HG02884 (cell line): ENCODE data around the gene ARHGEF12.

ENCODE experiments used
- ATAC-seq: cut with Tn5 transposase; IDR thresholded peaks from one replicate; pipeline ENCODE4 v1.9.1; 2021; ENCODE audit warnings: mild to moderate bottlenecking, moderate library complexity; ENCODE audit not compliant: unreplicated experiment

ARHGEF12 gene

DNA sequence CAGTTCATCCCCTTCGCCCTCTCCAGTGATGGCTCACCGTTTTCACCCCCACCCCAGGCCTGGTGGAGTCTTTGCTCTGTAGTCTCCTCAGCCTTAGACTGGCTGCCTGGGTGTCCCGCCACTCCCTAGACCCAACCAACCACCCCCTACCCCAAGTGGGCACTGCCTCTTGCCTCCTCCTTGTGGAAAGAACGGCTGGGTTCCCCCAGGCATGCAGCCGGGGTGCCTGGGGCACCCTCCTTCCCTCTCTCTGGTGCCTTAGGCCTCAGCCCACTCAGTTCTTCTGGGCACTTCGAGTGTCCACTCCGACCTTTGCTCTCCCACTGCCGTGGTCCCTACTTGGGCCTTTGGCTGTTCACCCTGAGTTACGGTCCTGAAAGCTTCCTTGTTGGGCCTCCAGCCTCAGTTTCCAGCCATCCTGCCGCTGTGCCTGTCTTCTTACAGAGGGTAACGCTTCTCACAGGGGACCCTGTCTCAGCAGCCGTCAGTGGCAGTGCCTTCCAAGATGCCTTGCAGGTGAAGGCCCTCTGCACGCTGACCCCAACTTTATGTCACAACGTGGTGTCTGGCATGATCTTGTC is 178.4 kb downstream of the ARHGEF12 start:
- no peak for ATAC-seq

DNA sequence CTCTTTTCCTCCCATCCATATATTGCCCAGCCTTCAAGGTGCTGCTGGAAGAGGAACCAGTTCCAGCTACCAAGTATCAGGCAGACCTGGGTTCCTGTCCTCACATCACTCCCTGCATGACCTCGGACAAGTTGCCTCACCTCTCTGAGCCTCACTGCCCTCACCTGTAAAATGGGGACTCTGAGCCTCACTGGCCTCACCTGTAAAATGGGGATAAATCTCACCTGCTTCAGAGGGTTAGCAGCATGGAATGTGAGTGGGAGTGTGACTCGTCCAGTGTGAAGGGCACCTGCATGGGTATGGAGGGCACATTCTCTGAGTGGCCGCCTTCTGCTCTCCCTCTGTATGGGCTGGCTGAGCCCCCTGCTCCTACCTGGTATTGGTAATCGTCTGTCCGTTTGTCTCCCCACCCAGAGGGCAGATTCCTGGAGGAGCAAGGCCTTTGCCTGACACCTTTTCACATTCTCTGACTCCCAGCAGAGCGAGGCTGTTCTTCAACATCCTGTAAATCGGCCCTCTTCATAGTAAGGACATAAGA is 179.0 kb downstream of the ARHGEF12 start:
- ATAC-seq: no peak

DNA sequence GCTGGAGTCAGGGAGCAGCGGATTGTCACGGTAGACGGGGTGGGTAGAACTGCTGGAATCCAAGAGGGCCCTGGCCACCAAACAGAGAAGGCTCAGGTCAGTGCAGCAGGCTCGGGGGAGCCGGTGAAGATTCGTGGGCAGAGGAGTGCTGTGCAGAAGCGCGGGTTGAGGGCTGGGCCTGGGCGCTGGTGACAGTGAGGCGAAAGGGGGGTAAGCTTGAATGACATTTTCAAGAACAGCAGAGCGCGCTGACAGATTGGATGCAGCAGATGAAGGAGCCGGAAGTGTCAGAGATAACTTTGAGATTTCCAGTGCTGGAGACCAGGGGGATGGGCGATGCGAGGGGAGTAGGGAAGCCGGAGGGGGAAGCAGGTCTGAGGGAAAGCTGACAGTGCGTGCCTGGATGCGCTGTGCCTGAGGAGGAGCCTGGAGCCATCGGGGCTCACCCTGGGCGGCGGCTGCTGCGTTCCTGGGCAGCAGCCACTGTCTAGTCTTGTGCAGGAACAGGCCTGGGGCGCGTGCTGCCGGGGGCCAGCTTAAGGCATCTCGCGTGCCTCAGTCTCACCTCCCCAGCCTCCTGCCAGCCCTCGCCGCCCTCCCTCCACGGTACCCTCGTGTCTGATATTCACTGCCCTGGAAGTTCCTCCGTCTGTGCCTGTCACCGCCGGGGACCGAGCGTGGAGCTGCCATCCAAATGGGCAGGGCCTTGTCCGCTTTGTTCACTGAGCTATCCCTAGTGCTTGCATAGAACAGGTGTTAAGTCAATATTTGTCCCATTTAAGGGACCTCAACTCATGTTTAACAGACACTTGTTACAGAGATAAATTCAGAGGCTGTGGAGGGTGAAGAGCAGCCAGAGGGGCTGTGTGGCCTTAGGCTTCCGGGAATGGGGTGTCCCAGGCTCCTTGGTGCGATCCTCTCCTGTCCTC is 180.5 kb downstream of the ARHGEF12 start:
- no peak for ATAC-seq

DNA sequence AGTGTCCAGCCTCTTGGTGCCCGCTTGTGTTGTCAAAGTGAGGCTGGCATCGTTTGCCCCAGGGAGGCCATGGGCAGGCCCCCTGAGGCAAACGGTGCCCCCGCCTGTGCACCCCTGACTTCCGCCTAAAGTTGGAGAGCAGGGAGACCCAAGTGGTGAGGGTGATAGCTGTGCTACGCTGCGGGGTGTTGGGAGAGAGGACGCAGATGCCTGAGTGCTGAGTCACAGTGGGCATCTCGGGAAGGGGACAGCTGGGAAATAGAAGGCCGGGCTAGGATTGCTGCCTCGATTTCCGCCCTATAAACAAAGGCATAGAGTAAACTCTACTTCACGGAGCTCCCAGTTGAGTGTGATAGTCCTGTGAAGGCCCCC is 181.2 kb downstream of the ARHGEF12 start:
- ATAC-seq: no peak

DNA sequence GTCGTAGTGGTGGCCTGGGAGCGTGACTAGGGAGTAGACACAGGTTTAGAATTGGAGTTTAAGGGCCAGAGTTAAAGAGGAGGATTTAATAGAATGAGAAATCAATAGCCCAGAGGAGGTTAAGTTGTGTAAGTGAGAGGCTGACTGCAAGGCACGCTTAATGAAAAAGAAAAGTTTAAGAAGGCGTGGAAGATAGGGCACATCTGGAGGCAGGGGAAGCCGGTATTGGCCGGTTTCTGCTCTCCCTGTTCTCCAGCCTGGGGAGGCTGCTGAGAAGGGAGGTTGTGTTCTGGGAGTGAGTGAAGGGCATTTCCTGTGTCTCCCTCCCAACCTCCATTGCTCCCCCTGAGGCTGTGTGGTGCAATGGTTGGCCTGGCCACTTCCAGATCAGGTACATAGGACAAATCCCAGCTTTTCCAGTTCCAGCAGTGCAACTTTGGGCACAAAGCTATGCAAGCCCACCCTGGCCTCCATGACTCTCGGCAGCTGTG is 181.6 kb downstream of the ARHGEF12 start:
- no peak for ATAC-seq

DNA sequence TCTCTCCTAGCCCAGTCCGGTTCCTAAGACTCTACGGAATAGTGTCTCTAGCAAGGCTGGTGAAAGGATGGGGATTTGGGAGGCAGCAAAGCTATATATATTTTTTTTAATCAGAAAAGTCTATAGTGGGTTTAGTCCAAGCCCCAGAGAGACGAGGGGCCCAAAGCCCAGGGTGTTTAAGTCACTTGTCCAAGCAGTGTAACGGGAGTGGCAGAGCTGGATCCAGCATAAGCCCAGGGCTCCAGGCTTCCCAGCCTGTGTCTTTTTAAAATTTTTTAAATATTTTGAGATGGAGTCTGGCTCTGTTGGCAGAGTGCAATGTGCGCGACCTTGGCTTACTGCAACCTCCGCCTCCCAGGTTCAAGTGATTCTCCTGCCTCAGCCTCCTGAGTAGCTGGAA is 182.1 kb downstream of the ARHGEF12 start:
- no peak for ATAC-seq

DNA sequence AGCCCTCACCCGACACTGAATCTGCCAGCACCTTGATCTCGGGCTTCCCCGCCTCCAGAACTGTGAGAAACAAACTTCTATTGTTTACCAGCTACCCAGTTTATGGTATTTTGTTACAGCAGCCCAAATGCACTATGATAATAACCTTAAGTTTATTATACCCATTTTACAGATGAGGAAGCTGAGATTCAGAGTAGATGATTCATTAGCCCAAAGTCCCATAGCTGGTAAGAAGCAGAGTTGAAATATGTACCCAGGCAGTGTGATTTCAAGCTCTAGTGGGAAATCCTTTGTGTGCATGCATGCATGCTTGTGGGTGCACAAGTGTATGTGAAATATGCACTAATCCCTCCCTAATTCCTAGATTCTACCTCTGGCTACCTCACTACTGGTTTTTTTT is 183.3 kb downstream of the ARHGEF12 start:
- no peak for ATAC-seq

DNA sequence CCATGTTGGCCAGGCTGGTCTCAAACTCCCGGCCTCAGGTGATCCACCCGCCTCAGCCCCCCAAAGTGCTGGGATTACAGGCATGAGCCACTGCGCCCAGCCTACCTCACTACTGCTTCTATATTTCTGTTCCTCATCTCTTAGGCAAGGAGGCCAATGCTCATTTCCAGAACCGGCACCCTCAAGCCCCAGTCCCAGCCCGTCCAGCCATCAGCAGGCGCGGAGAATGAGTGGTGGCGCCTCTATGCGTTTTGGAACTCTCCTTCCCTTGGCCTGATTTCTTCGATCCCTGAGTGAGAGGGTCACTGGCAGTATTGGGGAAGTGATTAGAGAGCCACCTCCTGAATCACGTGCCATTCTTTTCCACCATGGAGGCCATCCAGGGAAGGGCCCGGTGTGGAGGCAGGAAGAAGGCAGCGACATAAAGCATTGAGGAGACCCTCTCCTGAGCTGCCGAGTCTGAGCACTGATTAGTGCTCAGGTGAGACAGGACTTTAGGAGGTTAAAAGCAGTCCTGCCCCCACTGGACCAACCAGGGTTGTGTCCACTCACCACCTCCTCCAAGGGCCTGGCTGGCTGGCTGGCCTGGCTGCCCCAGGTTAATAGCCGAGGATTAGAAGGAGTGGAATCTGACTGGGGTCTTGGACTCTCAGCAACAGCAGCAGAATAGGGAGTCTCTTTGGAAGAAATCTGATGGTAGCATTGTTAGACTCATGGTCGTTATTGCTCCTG is 184.0 kb downstream of the ARHGEF12 start:
- no peak for ATAC-seq

DNA sequence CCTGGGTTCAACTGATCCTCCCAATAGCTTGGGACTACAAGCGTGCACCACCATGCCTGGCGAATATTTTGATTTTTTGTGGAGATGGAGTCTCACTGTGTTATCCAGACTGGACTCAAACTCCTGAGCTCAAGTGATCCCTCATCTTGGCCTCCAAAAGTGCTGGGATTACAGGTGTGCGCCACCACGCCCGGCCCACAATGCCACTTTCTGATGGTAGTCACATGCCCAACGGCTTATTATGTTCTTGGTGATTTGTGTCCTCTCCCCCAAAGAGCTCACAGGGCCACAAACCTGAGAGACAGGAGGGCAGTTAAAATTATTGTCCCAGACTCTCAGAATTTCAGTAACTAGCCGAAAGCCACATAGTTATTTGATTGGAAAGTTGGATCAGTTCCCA is 185.0 kb downstream of the ARHGEF12 start:
- ATAC-seq: no peak

DNA sequence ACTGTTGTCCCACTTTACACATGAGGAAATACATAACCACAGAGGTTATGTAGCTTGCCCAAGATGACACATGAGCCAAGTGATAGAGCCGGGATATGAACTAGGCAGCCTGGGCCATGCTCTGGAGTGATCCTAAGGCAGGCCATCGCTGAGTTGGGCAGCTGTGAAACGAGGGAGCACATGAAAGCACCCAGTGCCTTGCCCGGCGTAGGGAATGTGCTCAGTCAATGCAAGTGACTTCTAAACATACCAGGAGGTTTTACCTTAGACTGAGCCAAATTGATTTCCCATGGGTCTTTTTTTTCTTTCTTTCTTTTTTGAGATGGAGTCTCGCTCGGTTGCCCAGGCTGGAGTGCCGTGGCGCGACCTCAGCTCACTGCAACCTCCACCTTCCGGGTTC is 185.8 kb downstream of the ARHGEF12 start:
- ATAC-seq: no peak

DNA sequence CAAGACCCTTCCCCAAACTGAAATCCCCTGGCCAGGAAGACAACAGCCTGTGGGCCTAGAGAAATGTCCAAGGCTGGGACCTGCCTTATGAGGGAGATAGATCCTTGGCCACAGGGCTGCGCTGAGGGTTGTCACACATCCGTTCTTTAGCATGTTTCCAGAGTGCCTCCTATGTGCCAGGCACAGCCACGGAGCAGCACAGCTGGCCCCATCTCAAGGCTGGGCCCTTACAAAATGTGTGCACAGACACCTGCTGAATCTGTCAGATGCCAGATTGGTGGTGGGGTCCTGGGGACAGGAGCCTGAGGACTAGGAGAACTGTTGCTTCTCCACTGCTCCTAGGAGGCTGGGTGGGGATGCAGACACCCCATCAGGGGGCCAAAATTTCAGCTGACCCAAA is 186.5 kb downstream of the ARHGEF12 start:
- no peak for ATAC-seq

DNA sequence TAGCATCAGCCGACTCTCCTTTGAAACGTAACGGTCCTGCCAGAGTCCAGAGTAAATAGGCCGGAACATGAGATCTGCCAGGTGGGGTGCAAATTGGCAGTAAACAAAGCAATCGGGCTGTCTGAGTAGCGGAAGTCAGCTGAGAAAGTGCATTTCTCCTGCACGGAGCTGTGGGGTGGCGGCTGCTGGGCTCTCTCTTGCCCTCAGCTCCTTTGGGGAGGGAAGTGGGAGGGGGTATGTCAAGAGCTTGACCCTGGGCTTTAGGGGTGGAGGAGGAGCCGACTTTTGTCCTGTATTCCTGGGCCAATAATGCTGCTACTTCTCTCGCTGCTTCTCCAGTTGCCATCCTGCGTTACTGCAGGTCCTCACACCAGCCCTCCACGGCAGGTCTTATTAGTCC is 187.0 kb downstream of the ARHGEF12 start:
- no peak for ATAC-seq

DNA sequence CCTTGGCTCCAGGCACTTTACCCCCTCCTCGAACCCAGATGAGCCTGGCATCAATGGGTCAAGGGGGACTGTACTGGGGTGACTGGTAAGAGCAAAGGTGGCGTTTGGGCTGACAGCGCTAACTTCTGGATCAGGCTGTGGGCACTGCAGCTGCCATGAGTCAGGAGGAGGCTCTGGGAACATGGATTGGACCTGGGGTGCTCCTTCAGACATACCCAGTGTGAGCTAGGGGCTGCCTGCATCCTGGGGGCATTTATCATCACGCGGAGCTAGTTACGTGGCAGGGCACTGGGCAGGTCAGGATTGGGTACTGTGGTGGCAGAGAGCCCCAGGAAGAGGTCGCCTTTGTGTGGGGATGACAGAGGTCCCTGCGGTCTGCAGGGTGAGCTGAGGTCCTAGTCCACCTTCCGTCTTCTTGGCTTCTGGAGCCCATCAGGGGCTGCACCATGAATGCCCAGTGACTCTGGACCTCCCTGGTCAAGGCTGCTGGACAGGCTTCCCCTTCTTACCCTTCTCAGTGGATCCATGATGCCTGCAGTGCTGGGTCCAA is 188.4 kb downstream of the ARHGEF12 start:
- ATAC-seq: no peak

DNA sequence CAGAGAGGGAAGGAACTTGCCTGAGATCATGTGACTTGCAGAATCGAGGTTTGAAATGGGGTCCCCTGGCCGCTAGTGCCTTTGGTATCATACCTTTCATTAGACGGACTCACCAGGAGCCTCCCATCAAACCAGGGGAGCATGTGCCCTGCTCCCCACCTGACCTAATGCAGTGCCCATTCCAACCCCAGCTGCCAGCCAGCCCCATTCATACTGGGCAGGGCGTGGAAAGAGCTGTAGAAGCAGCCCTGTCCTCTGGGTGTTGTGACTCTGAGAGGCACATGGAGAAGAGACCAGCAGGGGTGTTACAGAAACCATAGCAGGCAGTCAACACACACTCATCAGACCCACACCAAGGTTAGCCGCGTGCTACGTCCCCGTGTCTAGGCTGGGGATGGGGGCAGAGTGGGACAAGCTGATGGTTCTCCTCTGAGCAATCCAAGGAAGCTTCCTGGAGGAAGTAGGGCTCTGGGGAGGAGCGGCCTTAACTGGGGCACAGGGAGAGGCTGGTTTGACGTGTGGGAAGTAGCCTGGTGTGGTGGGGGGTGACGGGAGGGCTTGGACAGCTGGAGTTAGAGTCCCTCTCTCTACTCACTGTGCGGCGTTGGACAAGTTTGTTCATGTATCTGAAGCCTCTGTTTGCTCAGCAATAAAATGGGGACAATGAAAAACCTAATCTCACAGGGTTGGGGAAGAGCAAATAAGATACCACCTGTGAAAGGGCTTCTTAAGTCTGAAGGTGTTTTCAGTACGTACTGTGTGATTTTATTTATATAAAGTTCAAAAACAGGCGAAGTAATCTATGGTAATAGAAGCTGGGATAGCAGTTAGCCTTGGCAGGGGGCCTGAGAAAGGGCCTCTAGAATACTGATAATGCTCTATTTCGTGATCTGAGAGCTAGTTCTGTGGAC is 189.3 kb downstream of the ARHGEF12 start:
- ATAC-seq: no peak

DNA sequence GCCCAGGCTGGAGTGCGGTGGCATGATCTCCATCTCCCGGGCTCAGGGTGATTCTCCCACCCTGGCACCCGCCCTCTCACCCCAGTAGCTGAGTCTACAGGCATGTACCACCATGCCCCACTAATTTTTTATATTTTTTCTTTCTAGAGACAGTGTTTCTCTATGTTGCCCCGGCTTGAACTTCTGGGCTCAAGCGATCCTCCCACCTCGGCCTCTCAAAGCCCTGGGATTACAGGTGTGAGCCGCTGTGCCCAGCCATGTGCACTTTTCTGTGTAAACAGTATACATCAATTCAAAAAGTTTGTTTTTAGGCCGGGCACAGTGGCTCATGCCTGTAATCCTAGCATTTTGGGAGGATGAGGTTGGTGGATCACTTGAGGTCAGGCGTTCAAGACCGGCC is 190.0 kb downstream of the ARHGEF12 start:
- no peak for ATAC-seq

DNA sequence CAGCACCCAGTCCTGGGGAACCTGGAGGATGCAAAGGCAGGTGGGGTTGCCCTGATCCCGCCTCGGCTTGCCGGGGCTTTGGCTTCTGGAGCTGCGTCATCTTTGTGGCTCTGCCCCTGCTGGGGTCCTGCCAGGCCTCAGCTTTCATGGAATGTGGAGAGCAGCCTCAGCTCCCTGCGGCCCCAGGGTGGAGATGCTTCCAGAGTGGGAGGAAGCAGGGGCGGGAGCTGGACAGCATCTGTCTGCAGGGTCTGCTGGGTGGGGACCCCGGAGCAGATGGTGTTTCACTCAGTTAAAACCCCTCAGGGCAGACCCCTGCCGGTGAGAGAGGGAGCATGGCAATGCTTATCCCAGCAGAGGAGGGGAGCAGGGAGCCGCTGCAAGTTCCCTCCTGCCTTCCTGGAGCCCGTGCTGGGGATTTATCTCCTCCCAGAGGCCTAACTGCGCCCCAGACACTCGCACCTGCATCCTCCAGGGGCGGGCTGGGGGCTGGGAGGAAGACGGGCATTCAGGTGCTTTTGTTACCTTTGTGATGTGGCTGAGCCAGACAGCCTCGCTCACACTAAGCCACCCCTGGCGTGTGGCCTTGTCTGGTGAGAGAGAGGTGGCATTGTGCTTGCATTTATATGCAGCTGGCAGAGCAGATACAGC is 191.0 kb downstream of the ARHGEF12 start:
- no peak for ATAC-seq

DNA sequence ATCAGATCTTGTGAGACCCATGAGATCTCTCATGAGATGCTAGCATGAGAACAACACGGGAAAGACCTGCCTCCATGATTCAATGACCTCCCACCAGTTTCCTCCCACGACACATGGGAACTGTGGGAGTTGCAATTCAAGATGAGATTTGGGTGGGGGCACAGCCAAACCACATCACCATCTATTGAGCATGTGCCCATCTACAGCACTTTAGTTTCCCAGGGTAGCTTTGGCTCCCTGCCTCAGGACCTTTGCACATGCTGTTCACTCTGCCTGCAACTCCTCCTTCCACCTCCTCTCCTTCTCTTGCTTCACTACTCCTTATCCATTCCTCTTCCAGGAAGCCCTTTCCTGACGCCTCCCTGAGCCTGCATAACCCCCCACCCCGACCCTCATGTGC is 192.5 kb downstream of the ARHGEF12 start:
- ATAC-seq: no peak

DNA sequence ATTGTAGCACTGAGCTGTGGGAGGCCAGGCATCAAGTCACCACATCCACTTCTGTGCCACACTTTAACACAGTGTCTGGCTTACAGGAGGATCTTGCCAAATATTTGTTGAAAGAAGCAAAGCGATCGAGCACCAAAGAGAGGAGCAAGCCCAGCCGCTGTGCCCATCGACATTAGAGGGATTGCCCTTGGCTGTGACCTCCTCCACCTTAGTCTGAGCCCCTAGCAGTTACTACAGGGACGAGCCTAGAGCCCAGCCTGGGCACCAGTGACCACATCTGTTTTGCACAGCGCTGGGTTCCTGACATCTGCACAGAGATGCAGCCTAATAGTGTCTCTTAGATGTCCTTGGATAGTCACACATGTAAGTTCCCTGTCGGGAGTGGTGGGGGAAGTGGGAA is 193.0 kb downstream of the ARHGEF12 start:
- no peak for ATAC-seq

DNA sequence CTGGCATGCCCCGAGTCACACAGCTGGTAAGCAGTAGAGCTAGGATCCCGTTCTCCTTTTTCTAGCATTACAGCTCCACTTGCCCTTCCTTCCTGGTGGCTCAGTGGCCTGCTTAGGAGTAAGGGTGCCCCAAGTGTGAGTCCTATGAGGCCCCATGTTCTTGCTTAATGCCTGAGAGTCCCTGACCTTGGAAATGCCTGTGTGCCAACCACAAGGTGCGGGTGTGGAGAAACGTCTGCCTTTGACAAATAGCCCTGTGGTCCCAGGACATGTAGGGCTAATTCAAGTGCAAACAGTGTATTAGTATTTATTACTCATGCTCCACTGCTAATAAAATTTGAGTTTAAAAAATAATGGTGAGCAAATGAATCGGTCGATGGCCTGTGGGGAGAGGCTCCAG is 193.7 kb downstream of the ARHGEF12 start:
- no peak for ATAC-seq
